ENCODE data around the gene PSMD8.
"Not testable (repeated sequence)": the region's sequence is repeated elsewhere in the genome, so short reads cannot be mapped to it uniquely, and the experiment has no call there.

The PSMD8 gene

GRCh38 chr19:38362076-38362945, 12.1 kb upstream of the PSMD8 start:
- no peak for FAIRE-seq

GRCh38 chr19:38362946-38363688, 11.3 kb upstream of the PSMD8 start:
- FAIRE-seq = not testable (repeated sequence)

GRCh38 chr19:38367041-38367440, 7.3 kb upstream of the PSMD8 start:
- no peak for FAIRE-seq

GRCh38 chr19:38369584-38369983, 4.8 kb upstream of the PSMD8 start:
- FAIRE-seq = no peak

- FAIRE-seq = no peak
Observed at GRCh38 chr19:38370299-38370698, 4.1 kb upstream of the PSMD8 start.

- FAIRE-seq = no peak
Observed at GRCh38 chr19:38371081-38371480, 3.3 kb upstream of the PSMD8 start.

GRCh38 chr19:38373907-38374331, 452 bp upstream of the PSMD8 start:
- no peak for FAIRE-seq

- FAIRE-seq = no peak
Observed at GRCh38 chr19:38375098-38375493, 725 bp downstream of the PSMD8 start.

GRCh38 chr19:38375748-38376147, 1.4 kb downstream of the PSMD8 start:
- no peak for FAIRE-seq

- no peak for FAIRE-seq
Observed at GRCh38 chr19:38376576-38376975, 2.2 kb downstream of the PSMD8 start.

GRCh38 chr19:38377052-38377451, 2.7 kb downstream of the PSMD8 start:
- no peak for FAIRE-seq

- no peak for FAIRE-seq
Observed at GRCh38 chr19:38378866-38379265, 4.5 kb downstream of the PSMD8 start.

GRCh38 chr19:38381138-38381537, 6.8 kb downstream of the PSMD8 start:
- no peak for FAIRE-seq

- no peak for FAIRE-seq
Observed at GRCh38 chr19:38383184-38383583, 8.8 kb downstream of the PSMD8 start.

GRCh38 chr19:38383743-38384142, 9.4 kb downstream of the PSMD8 start:
- no peak for FAIRE-seq

GRCh38 chr19:38384209-38385027, 10.0 kb downstream of the PSMD8 start:
- no peak for FAIRE-seq

GRCh38 chr19:38385057-38385803, 10.9 kb downstream of the PSMD8 start:
- FAIRE-seq = no peak

GRCh38 chr19:38385804-38386257, 11.5 kb downstream of the PSMD8 start:
- FAIRE-seq = no peak

- FAIRE-seq = no peak
Observed at GRCh38 chr19:38386300-38386970, 12.1 kb downstream of the PSMD8 start.

- no peak for FAIRE-seq
Observed at GRCh38 chr19:38386971-38387549, 12.7 kb downstream of the PSMD8 start.
